RWPE2 (cell line): ENCODE measurements around the gene NFKB2.

ENCODE experiments used
- ATAC-seq: fragments of 200-7000 bp; cut with Tn5 transposase; 3 replicates; pipeline ENCODE4 v1.9.1; 2021; ENCODE audit warnings: low read depth
- DNase-seq: peaks from one replicate; pipeline ENCODE4 v3.0.0-alpha.2; 2020; ENCODE audit warnings: low spot score
- H3K27ac ChIP-seq: fragments of 450-650 bp; 2 replicates; pipeline ENCODE4 v1.5.1; 2017; ENCODE audit warnings: mild to moderate bottlenecking; ENCODE audit not compliant: poor library complexity, severe bottlenecking
- H3K27me3 ChIP-seq: fragments of 250-450 bp; sonication (Bioruptor Pico); 2 replicates; pipeline ENCODE4 v1.5.1; 2021; ENCODE audit warnings: mild to moderate bottlenecking, moderate library complexity; ENCODE audit not compliant: insufficient read depth, poor library complexity, severe bottlenecking
- H3K36me3 ChIP-seq: fragments of 250-450 bp; sonication (Bioruptor Pico); 2 replicates; pipeline ENCODE4 v1.5.1; 2020; ENCODE audit warnings: low read depth, mild to moderate bottlenecking, moderate library complexity
- H3K4me1 ChIP-seq: fragments of 250-450 bp; sonication (Bioruptor Pico); 2 replicates; pipeline ENCODE4 v1.5.1; 2021; ENCODE audit warnings: mild to moderate bottlenecking, moderate library complexity; ENCODE audit not compliant: insufficient read depth, poor library complexity, severe bottlenecking
- H3K4me3 ChIP-seq: fragments of 250-450 bp; sonication (Bioruptor Pico); 2 replicates; pipeline ENCODE4 v1.5.1; 2021; ENCODE audit warnings: mild to moderate bottlenecking, moderate library complexity; ENCODE audit not compliant: severe bottlenecking
- H3K9me3 ChIP-seq: fragments of 250-450 bp; sonication (Bioruptor Pico); 2 replicates; pipeline ENCODE4 v1.5.1; 2021; ENCODE audit warnings: mild to moderate bottlenecking, moderate library complexity; ENCODE audit not compliant: severe bottlenecking
- CTCF ChIP-seq: fragments of 450-650 bp; IDR thresholded peaks from one replicate; pipeline ENCODE4 v1.5.1; 2017; ENCODE audit warnings: mild to moderate bottlenecking, moderate library complexity; ENCODE audit not compliant: poor library complexity, severe bottlenecking

NFKB2 gene

GRCh38 chr10:102410429-102411073 is 15.0 kb downstream of the NFKB2 start:
- ATAC-seq (no peak), DNase-seq (peak; percentile 52)
- H3K4me1 ChIP-seq = no peaks in the 10 kb centered on the region
- TF ChIP-seq CTCF = no peak
- H3K36me3 ChIP-seq = no peaks in the 10 kb centered on the region
- no peak overlapping the region for H3K27ac ChIP-seq
- H3K4me3 ChIP-seq = peak overlapping the region; percentile 23
- no peaks in the 10 kb centered on the region for H3K9me3 ChIP-seq
- H3K27me3 ChIP-seq = peaks cover 45% of the 10 kb centered on the region

- ATAC-seq = no peak
- Histone ChIP-seq H3K9me3 (no peaks in the 10 kb centered on the region), H3K27ac (no peak overlapping the region), H3K27me3 (peaks cover 45% of the 10 kb centered on the region), H3K4me3 (no peak overlapping the region), H3K4me1 (no peaks in the 10 kb centered on the region), H3K36me3 (no peaks in the 10 kb centered on the region)
- DNase-seq = no peak
- no peak for TF ChIP-seq CTCF
Measured at GRCh38 chr10:102411341-102412255, 16.1 kb downstream of the NFKB2 start.

GRCh38 chr10:102412293-102412692 is 16.8 kb downstream of the NFKB2 start:
- Histone ChIP-seq H3K27ac (no peak overlapping the region), H3K36me3 (no peaks in the 10 kb centered on the region), H3K27me3 (peaks cover 45% of the 10 kb centered on the region), H3K4me1 (no peaks in the 10 kb centered on the region), H3K9me3 (no peaks in the 10 kb centered on the region), H3K4me3 (no peak overlapping the region)
- no peak for ATAC-seq
- DNase-seq = no peak
- no peak for TF ChIP-seq CTCF

- Histone ChIP-seq H3K36me3 (no peaks in the 10 kb centered on the region), H3K4me3 (no peak overlapping the region), H3K4me1 (no peaks in the 10 kb centered on the region), H3K9me3 (no peaks in the 10 kb centered on the region), H3K27me3 (peaks cover 41% of the 10 kb centered on the region), H3K27ac (no peak overlapping the region)
- no peak for ATAC-seq
- no peak for TF ChIP-seq CTCF
- DNase-seq = no peak
Measured at GRCh38 chr10:102413053-102413705, 17.7 kb downstream of the NFKB2 start.
